ENCODE results near the gene PDCD1.

Gene PDCD1

DNA sequence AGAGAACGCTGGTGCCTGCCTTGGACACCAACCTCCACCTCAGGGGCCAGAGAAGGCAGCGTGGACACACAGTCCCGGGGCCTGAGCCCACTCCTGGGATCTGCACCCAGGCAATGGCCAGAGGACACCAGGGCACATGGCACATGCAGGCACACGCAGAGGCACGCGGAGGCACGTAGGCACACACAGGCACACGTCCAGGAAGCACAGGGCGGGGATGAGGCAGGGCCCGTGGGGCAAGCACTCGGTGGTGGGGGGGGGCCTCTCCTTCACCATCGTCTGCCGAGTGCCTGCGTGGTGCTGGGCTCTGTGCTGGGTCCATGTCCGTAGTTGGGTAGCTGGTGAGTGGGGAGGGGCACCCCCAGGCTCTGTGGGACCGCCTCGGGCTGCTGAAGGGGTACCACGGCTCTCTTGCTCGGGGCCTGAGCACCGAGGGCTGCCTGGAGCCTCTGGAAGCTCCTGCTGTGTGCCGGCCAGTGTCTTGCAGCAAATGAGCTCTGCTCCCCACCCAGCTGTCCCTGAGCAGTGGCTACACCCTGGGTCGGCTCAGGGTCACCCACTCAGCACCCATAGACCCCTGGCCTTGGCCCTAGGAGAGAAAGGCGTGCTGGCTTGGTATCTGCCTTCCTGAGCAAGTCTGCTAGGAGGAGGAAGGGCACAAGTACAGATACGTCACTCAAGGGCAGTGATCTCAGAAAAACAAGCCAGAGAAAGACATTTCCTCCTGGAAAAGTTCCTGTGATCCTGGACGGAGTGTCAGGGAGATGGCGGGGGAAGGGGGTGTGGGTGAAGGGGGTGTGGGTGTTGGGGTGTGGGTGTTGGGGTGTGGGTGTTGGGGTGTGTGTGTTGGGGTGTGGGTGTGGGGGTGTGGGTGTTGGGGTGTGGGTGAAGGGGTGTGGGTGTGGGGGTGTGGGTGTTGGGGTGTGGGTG lies 37.3 kb upstream of the PDCD1 start:
- no peak for DNase-seq (ENCODE audit: low read depth in 1 of 2, low spot score in 1 of 2)

DNA sequence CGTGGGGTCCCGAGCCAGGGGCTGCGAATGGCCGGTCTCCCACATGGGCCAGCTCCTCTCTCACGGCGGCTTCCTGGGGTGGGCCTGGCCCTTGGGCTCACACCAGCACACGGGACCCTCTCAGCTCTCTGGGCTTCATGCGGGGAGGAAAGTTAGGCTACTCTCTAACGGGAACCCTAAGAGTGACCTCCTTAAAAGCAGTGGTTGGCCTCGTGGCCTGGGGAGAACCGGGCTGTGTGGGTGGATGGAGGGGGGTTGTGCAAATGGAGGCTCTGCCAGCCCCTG lies 36.7 kb upstream of the PDCD1 start:
- DNase-seq (ENCODE audit: low read depth in 1 of 2, low spot score in 1 of 2): no peak

DNA sequence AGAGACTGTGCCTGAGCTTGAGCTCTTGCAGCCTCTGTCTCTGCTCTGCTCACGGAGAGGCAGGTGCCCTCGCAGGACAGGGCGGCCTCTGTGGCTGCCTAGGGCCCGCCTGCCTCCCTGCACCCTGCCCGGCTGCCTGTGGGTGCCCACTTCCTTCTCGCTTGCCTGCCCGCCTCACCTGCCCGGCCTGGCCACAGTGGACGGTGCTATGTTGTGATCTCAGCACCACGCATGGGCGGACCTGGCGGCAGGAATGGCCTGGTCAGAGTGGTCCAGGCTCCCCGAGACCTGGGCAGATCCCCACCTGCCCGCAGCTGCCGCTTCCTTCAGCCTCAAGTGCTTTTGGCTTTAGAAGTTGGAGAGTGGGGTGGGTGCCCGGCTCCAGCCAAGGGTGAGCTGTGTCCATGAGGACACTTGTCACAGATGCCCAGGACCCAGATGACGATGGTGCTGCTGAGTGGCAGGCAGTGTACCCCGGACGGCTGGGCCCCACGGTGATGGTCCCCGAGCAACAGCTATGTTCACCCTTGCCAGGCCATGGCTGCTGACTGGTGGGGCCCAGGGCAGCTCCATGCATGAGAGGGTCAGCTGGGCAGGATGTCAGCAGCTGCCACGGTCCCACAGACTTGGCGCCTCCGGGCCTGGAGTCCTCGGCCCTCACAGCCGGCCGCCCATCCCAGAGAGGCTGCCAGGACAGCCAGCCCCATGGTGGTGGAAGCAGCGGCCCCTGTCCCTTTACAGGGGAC lies 36.2 kb upstream of the PDCD1 start:
- no peak for DNase-seq (ENCODE audit: low read depth in 1 of 2, low spot score in 1 of 2)

DNA sequence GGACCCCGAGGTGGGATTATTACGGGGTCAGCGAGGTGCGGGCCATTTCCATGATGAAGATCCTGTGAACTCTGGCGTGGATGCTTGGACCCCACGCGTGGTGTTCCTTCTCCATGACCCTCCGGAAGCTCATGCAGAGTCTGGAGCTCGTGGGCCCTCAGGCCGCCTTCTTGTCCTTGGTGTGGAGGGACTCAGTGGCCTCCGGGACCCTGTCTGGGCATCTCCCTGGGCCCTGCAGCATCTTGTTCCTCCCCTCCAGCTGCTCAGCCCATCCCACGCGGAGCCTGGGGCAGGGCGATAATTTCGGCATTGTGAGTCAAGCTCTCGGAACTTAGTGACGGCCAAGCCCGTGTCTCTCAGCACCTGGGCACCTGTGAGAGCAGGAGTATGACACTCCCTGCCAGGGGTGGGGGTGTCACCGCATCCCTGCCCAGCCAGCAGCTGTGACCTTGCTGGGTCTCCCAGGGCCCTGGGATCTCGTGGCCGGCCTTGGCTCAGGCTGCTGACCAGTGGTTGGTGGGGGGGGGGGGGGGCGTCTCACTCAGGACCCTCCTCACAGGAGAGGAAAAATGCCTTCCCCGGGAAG lies 35.5 kb upstream of the PDCD1 start:
- no peak for DNase-seq (ENCODE audit: low read depth in 1 of 2, low spot score in 1 of 2)

DNA sequence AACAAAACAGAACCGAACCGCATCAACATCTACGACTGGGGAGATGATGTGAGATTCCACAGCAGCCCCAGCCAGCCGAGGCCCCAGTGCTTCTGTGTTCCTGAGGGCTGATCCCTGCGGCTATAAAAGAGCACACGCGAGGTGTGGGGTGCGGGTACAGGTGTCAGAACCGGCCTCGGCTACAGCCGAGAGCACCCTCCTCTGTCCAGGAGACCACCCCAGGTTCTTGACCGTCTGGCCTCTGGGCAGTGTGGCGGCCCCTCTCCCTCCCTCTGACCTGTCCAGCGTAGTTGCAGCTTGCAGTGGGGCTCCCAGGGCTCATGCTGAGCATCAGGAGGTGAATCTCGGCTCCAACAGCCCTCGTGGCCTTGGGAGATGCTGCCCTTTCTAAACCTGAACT lies 34.6 kb upstream of the PDCD1 start:
- no peak for DNase-seq (ENCODE audit: low read depth in 1 of 2, low spot score in 1 of 2)

DNA sequence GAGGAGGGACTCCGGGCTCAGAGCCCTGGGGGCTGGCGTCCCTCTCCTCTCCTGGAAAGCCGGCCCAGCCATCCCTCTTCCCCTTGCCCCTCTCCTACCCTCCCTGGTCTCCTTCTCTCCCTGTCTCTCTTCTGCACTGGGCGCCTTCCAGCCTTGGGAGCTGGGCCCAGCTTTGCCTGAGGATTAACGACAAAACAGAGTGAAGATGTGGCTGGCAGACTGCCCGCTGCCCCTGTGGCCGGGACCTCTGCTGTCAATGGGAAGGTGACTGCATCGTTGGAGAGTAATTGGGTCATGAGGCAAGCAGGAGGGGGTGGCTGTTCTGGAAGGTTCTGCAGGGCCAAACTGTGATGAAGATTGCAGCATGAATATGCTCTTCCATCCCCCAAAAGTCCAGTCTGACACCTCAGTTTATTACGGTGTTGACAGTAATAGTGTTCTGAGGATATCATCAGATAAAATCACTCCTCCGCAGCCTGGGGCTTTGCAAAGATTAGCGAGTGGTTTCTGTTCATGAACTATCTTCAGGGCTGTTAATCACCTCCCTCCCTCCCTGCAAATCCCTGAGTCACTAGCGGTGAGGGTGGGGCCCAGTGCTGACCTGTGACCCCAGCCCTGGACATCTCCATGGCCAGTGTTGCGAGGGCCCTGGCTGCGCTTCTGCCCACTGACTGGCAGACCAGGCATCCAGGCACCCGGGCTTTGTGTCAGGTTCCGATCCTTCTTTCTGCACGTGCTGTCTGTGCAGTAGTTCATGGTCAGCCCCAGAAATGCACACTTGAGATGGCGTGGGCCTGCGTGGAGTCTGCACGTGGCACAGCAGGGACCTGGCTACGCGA lies 33.8 kb upstream of the PDCD1 start:
- no peak for DNase-seq (ENCODE audit: low read depth in 1 of 2, low spot score in 1 of 2)

DNA sequence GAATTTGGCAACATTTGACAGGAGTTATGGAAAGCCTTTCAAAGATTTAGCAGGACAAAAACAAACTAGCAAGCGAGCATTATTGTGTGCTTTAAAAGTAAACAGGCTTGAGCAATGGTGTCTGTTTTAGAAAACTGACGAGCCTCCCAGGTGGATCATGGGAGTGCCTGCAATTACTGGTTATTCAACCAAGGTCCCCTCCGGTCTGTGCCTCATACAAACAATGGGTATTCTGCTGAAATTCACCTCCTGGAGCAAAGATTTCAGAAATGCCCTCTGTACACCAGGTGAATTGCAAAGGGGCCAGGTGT lies 33.2 kb upstream of the PDCD1 start:
- no peak for DNase-seq (ENCODE audit: low read depth in 1 of 2, low spot score in 1 of 2)

DNA sequence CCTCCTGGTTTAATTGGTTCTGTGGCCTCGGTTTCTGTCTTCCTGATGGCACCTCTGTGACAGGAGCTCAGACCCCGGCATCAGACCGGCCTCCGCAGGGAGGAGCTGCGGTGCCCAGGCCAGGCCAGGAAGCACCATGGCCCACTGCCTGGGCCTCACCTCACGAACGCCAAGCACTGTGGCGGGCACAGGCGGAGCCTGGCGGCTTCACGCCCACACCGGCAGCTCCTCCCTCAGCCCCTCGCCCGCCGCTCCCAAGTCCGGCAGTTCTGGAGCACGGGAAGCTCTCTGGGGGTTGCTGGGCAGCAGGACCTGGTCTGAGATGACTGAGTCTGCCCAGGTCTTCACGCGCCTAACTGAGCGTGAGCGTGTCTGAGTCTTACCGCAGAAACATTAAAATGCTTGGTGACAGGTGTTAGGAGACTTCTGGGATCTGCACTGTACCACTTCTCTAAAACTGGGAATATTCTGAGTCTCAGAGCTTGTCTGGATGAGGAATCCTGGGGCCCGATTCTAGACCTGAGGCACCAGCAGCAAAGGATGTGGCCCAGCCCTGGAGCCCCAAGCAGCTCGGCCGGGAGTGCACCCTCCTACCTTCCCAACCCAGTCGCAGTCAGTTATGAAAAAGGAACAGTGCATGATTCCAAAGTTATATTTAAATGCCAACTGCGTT lies 32.8 kb upstream of the PDCD1 start:
- DNase-seq (ENCODE audit: low read depth in 1 of 2, low spot score in 1 of 2): no peak

DNA sequence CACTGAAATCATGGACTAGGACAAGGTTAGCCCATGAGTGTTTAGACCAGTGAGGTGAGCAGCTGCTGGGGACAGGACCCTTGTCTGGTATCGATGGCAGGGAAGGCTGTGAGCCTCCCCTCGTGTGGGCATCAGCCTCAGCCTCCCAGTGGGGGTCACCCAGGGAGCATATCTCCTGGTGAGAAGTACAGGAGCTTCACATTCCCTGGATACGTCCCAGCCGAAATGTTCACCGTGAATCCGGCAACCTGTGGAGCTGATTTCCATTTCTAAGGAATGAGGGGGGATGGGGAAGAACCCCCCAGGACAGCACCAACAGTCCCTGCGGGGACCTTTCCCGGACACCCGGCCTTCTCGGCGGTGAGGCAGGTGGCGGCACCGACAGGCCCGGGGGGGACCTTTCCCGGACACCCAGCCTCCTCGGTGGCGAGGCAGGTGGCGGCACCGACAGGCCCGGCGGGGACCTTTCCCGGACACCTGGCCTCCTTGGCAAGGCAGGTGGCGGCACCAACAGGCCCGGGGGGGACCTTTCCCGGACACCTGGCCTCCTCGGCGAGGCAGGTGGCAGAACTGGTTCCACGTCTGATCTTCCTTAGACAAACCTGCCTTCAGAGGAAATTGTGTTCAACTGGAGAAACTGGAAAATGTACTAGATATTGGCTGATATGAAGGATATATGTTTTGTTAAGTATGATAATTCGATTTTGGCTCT lies 32.0 kb upstream of the PDCD1 start:
- no peak for DNase-seq (ENCODE audit: low read depth in 1 of 2, low spot score in 1 of 2)

DNA sequence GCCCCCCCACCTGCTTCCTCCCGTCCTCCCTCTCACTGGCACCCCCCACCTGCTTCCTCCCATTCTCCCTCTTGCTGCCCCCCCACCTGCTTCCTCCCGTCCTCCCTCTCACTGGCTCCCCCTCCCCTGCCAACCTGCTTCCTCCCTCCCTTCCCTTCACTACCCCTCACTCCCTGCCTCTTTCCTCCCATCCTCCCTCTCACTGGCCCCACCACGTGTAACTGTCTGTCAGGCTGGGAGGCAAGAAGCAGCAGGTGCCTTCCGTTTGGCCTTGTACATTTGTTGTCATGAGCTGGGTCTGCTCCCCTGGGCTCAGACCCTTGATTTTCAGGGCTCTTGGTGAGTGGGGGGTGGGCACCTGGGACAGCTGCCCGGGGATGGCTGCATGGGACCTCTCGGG lies 29.9 kb upstream of the PDCD1 start:
- DNase-seq (ENCODE audit: low read depth in 1 of 2, low spot score in 1 of 2): no peak

DNA sequence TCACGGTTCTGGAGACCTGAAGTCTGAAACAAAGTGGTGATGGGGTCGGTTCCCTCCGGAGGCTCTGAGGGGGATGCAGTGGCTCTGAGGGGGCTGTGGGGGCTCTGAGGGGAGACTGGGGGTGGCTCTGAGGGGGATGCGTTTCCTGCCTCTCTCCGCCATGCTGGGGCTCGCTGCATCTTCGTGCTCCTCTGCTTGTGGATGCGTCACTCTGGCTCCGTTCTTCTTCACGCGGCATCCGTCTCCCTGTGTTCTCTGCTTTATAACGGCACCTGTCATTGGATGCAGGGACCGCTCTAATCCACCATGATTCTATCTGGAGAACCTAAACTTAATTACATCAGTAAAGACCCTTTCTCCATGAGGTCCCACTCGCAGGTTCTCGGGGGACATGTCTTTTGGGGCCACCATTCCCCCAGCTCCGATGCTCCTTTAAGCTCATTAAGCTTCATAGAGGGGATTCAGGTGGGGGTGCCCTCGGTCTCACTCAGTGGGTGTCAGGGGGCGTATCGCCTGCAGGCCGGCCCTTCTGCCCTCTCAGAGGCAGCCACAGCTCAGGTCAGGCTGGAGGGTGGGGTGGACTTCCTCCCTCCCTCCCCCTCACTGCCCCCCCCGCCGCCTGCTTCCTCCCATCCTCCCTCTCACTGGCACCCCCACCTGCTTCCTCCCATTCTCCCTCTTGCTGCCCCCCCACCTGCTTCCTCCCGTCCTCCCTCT lies 29.3 kb upstream of the PDCD1 start:
- no peak for DNase-seq (ENCODE audit: low read depth in 1 of 2, low spot score in 1 of 2)

DNA sequence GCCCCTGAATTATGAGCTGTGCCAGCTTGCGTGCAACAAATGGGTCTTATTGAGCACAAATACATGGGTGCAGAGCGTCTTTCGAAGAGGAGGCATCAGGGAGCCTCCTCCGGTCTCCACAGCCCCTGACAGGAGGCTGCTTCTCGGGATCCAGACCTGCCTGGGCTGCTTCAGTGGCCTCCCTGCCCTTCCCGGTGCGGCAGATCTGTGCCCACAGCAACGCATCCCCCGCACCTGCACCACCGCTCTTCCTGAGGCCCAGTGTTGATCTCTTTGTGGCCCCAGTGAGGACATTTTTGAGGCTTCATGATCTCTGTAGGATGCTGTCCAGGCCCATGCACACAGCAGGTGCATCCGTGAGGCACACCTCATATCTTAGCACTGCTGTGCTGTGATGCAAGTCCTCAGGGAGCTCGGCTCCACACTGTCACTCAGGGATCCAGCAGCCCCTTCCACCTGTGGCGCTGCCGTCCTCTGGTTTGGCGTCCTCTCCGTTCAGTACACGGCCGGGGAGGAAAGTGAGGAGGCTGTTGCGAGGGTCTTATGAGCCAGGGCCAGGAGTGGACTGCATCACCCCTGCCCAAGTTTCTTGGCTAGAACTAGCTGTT lies 28.2 kb upstream of the PDCD1 start:
- no peak for DNase-seq (ENCODE audit: low read depth in 1 of 2, low spot score in 1 of 2)

DNA sequence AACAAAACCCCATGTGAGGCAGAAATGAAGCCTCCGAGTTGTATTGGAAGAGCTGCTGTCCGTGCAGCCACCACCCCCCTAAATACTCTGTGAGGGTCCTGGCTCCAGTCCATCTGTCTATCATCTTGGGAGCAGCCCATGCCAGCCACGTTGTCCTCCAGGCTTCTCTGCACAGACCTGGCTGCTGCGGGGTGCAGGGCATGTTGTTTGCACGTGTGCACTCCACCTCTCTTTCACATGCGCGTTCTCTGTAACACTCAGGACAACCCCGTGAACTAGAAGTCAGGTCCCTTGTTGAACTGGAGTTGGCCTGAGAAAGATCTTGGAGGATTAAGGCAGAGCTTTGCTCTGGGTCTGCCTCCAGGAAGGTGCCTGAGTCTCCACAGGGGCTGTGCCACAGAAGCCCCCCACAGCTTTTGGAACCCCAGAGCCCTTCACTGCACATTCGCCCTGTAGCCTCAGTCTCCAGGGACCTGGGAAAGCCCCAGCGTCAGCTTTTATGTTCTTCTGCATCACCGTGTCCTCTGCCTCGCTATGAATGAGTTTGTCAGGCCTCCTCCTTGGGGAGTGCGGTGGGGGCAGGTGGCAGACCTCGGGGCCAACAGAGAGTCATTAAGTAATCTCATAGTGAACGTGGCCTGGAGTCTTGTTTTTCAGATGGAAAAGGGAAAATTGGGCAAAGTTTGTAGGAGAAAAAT lies 27.4 kb upstream of the PDCD1 start:
- DNase-seq (ENCODE audit: low read depth in 1 of 2, low spot score in 1 of 2): no peak

DNA sequence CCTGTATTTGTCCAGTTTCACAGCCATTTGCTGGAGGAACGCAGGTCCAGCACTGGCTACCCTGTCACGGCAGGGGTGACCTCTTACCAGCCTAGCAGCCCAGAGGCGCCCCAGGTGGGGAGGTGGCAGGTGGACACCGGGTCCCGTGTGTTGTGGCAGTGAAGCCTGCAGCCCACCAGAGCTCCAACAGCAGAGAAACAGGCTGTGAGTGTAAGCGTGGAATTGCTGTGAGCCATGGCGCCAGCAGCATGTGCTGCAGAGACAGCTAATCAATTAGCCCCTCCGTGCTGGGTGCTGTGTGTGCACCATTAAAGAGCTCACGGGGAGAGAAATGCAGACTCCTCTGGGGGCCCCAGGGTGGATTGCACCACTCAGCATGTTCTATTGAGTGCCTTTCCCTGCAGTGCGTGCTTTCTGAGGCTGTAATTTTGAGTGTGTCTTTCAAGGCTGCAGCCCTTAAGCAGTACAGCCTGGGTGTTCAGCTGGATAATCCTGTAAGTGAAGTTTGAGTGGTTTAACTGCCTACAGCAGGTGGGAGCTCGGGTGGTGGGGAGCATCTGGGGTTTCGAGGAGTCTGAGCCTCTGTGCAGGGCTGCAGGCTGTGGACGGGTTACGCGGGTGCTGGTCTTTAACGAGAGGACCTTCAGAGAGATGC lies 26.7 kb upstream of the PDCD1 start:
- DNase-seq (ENCODE audit: low read depth in 1 of 2, low spot score in 1 of 2): no peak

DNA sequence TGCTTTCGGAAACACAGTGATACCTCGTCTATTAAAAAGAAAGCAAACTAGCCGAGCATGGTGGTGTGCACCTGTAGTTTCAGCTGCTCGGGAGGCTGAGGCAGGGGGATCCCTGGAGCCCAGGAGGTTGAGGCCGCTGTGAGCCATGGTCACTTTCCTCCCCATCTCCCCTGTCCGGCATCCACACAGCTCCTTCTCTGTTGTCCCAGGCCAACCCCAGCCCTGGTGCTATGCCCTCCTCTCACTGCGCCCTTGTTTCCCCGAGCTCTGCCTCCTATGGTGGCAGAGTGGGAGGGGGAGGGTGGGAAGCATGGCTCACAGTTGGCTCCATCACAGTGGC lies 26.2 kb upstream of the PDCD1 start:
- no peak for DNase-seq (ENCODE audit: low read depth in 1 of 2, low spot score in 1 of 2)

DNA sequence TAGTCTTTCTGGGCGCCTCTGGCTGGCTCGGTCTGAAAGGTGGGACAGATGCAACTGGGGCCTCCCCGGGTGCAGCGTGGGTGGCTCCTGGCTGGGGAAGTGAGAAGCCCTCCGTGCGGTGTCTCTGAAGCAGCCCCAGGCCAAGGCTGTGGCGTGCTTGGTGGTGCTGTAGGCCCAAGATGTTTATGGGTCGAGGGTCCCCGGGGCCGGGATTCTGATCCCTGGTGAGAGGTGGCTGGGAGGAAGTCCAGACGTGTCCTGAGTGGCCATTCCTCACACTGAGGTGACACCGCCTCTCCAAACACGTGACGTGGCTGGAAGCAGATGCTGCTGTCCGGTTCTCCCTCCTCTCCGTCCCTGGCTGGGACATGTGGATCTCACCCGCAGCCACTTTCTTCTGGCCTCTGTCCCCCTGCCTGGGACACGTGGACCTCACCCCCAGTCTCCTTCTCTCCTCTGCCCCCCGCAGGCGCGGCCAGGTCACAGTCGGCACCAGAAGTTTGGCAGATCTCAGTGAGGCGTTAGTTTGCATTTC lies 23.5 kb upstream of the PDCD1 start:
- peak; percentile 22 to 66 for DNase-seq (ENCODE audit: low read depth in 1 of 2, low spot score in 1 of 2)

DNA sequence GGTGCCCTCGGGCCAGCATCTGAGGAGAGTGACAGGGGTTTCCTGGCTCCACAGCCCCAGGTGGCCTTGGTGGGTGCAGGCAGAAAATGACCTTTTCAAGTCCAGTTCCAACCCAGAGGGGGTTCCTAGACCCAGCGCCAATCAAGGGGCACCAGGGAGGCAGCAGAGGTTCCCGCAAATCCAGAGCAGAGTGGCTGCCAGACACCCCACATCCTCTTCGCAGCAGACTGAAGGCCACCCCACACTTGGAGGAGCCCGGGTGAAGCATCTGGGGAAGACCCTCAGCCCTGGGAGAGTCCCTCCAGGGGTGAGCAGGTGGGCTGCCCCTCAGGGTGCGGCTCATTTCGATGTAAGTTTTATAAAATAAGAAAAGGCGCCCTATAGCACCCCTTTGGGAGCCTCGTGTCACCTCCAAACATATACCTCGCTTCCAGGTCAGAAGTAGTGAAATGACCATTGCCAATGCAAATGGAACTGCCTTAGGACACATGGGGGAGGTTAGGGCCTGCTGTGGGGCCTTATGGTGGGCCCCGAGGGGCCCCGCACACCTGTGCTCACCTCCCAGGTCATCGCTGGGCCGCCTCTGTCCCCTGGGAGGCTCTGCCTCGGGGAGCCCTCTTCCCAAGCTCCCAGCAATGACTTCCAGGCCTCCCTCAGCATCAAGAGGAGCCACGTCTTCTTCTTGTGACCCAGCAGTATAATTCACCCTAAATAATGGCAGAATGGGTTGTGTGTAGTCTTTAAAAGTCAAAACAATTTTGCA lies 21.8 kb upstream of the PDCD1 start:
- DNase-seq (ENCODE audit: low read depth in 1 of 2, low spot score in 1 of 2): no peak
